ENCODE measurements around the gene TENM4.

GRCh38 chr11:78952175-78952574 lies 488.7 kb downstream of the TENM4 start:
- no peak for TF ChIP-seq POLR2A (IDR thresholded peaks at IDR 0.05)
- TF ChIP-seq, protein P1, sequence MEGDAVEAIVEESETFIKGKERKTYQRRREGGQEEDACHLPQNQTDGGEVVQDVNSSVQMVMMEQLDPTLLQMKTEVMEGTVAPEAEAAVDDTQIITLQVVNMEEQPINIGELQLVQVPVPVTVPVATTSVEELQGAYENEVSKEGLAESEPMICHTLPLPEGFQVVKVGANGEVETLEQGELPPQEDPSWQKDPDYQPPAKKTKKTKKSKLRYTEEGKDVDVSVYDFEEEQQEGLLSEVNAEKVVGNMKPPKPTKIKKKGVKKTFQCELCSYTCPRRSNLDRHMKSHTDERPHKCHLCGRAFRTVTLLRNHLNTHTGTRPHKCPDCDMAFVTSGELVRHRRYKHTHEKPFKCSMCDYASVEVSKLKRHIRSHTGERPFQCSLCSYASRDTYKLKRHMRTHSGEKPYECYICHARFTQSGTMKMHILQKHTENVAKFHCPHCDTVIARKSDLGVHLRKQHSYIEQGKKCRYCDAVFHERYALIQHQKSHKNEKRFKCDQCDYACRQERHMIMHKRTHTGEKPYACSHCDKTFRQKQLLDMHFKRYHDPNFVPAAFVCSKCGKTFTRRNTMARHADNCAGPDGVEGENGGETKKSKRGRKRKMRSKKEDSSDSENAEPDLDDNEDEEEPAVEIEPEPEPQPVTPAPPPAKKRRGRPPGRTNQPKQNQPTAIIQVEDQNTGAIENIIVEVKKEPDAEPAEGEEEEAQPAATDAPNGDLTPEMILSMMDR (IDR thresholded peaks at IDR 0.05) = no peak

Measured in Peyer's patch (tissue), 4 donors.